Muscle of back (tissue), 11 donors: ENCODE results near the gene ZNF425. TPM values are rescaled to one million over a fixed set of nuclear protein-coding genes. Genes with fewer than 3 reads are reported as not detected.
"Not testable (repeated sequence)": the region's sequence is repeated elsewhere in the genome, so short reads cannot be mapped to it uniquely, and the experiment has no call there.

ENCODE experiments used
- DNase-seq, 3 donors: peaks; one replicate each; pipeline versions ENCODE4 v3.0.0 to v3.0.0-alpha.2; 2013
- polyA plus RNA-seq, 10 donors: library from polyadenylated mRNA; unstranded; fragments of 120-200 nt; gene quantifications; one replicate each; pipeline ENCODE4 v1.2.1, GENCODE V29; 2013; ENCODE audit not compliant: insufficient read length in 10 of 10

Gene ZNF425
- polyA plus RNA-seq, 10 donors: 2.7 to 4.5 (median 3.4) TPM

GRCh38 chr7:149074116-149074885 is 51.8 kb downstream of the ZNF425 start:
- DNase-seq: no peak

DNA sequence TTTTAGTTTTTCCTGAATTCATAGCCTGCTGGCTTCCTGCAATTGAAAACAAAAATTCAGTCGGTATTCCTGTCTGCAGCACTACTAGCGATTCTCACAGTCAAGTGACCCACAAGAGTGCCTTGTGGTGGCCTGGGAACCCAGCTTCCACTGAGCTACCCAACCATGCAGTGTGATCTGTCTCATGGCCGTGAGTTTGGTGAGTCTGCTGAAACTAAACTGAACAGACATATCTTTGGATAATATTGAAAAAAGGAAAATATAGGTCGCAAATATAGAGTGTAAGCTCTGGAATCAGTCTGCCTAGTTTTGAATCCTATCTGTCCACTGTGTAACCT is 53.7 kb downstream of the ZNF425 start:
- no peak for DNase-seq

- peak in 2 of 3 donors; percentile 17 to 26 for DNase-seq
Observed at GRCh38 chr7:149071641-149072437, 54.3 kb downstream of the ZNF425 start.

DNA sequence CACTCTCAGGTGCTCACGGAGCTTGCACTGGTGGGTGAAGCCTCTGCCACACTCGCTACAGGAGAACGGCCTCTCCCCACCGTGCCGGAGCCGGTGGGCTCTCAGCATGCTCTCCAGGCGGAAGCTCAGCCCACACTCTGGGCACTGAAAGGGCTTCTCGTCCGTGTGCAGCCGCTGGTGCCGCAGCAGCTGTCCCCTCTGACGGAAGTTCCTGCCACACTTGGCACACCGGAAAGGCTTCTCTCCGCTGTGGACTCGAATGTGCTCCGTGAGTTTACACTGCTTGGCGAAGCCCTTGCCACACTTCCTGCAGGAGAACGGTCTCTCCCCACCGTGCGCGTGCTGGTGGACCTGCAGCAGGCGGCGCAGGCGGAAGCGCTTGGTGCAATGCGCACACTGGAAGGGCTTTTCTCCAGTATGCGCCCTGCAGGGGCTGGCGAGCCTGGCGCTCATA is 54.9 kb downstream of the ZNF425 start:
- DNase-seq: no peak

DNA sequence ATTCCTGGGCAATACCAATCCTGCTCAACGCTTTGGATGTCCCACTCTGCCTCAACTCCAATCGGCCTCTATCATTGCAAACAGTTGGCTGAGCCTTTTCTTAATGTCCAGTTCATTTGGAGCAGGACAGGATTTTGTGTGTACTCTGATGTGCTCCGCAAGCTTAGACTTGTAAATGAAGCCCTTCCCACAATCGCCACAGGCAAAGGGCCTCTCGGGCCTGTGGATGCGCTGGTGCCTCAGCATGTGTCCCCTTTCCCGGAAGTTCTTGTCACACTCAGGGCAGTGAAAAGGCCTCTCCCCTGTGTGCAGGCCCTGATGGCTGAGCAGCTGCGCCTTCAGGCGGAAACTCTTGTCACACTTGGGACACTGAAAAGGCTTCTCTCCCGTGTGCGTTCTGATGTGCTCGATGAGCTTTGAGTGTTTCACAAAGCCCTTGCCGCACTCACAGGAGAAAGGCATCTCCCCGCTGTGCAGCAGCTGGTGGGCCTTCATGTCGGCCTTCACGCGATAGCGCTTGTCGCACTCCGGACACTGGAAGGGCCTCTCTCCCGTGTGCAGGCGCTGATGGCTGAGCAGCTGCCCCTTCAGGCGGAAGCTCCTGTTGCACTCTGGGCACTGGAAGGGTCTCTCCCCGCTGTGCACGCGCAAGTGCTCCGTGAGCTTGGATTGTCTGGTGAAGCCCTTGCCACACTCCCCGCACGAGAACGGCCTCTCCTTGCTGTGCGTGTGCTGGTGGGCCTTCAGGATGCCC is 55.6 kb downstream of the ZNF425 start:
- no peak for DNase-seq

DNA sequence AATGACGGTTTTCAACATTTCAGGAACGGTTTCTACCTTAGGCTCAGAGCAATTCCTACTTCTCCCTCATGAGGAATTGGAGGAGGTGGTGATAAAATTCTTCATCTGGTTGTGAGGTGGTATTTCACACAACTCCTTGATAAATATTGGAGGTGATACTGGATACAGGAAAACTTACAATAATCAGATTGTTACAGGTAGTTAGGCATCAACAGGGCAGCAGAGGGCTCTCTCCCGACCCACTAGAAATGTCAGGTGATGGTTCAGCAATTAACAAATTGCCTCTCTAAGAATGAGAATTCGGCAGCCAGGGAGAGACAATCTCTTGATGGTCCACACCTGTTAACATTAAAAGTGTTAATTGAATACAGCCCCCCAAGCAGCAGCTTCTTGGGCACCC is 58.3 kb downstream of the ZNF425 start:
- DNase-seq: no peak

GRCh38 chr7:149063476-149063875 is 62.6 kb downstream of the ZNF425 start:
- no peak for DNase-seq

DNA sequence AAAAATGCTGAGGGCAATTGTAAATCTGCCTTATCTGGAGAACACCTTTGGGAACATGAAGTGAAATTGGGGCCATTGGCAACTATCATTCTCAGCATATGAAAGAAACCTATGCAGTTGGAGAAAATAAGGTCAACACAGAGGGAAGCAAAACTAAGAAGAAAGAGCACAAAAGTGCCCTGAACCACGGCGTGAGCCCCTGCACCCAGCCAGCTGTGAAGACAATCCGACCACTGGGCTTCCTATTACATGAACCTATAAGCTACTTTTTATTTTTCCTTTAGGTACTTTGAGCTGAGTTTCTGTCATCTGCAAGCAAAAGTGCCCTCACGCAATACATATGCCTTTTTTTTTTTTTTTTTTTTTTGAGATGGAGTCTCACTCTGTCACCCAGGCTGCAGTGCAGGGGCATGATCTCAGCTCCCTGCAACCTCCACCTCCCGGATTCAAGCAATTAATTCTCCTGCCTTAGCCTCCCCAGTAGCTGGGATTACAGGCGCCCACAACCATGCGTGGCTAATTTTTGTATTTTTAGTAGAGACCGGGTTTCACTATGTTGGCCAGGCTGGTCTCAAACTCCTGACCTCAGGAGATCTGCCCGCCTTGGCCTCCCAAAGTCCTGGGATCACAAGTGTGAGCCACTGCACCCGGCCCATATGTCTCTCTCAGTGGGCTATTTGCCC is 63.8 kb downstream of the ZNF425 start:
- DNase-seq: not testable (repeated sequence)

DNA sequence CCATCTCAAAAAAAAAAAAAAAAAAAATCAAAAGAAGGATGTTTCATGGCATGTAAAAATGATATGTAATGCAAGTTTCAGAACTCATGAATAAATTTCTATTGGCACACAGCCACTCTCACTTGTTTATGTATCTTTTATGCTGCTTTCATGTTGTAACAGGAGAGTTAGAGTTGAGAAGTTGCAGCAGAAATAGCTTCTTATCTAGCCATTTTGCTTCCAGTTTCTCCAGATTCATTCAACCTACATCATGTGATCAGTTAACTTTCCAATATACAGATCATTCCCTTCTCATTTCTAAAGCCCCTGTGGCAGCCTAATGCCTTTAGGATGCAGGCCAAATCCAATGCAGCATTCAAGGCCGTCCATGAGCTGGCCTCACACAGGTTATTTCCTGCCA is 66.0 kb downstream of the ZNF425 start:
- peak in 1 of 3 donors; percentile 24 for DNase-seq

- DNase-seq: no peak
Observed at GRCh38 chr7:149053885-149054284, 72.2 kb downstream of the ZNF425 start.

GRCh38 chr7:149053384-149053783 is 72.7 kb downstream of the ZNF425 start:
- no peak for DNase-seq

Other genes starting within 250 kb of the ZNF425 start
- 10 to 100 TPM; 17.8 to 32.2 (median 23.3) TPM for gene EZH2, start 242.0 kb downstream of the ZNF425 start, polyA plus RNA-seq
- gene PDIA4, start 97.8 kb downstream of the ZNF425 start, polyA plus RNA-seq: 100 to 1,000 TPM in 1 of 10 donors, 10 to 100 TPM in 9; 64.2 to 113 (median 76.3) TPM
- gene ZNF786, start 35.6 kb downstream of the ZNF425 start, polyA plus RNA-seq: 1 to 10 TPM; 3.4 to 5.8 (median 4.1) TPM
- gene ZNF398, start 21.1 kb upstream of the ZNF425 start, polyA plus RNA-seq: 10 to 100 TPM in 2 of 10 donors, 1 to 10 TPM in 8; 7.1 to 10.4 (median 8.5) TPM
- gene ZNF282, start 69.2 kb upstream of the ZNF425 start, polyA plus RNA-seq: 10 to 100 TPM; 12.1 to 18.9 (median 17.0) TPM
- gene ZNF212, start 113.3 kb upstream of the ZNF425 start, polyA plus RNA-seq: 10 to 100 TPM in 3 of 10 donors, 1 to 10 TPM in 7; 7.4 to 11.1 (median 9.3) TPM
- 10 to 100 TPM in 8 of 10 donors, 1 to 10 TPM in 2; 7.9 to 16.0 (median 11.5) TPM for gene ZNF783, start 135.9 kb upstream of the ZNF425 start, polyA plus RNA-seq